Measurements from ENCODE around the gene SH3PXD2A. TPM values are rescaled to one million over a fixed set of nuclear protein-coding genes. Genes with fewer than 3 reads are reported as not detected.

Gene SH3PXD2A
- total and polyA plus RNA-seq, 2 experiments from 2014 or later, result 1.8 to 5.0 TPM

DNA sequence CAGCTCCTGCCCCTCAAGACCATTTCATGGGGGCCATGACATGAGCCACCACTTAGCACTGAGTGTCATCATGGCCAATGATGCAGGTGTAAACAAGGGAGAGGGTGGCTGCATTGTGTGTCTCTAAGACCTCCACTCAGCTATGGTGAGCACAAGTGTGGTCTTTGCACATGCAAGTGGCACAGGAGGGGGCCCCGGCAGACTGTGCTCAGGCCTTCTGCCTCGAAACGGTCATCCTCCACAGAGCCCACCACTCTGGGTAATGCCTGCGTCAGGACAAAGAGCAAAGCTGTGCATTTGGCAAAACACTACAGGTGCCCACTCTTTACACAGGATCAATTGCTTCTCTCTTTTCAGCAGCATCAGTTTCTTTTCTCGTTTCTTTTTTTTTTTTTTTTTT is 125.5 kb downstream of the SH3PXD2A start:
- ATAC-seq, result peak; percentile 64
- H3K27ac Mint-ChIP-seq, result no peak overlapping the region
- Histone ChIP-seq H3K4me2 (no peak overlapping the region), H3F3A (replicated peaks; ENCODE audit: low read depth) (no peaks in the 10 kb centered on the region), H4K20me1 (replicated peaks; ENCODE audit: insufficient read depth) (no peaks in the 10 kb centered on the region), H3K79me2 (replicated peaks; ENCODE audit: insufficient read depth) (no peaks in the 10 kb centered on the region), H3K36me3 (ENCODE audit: insufficient read depth) (no peaks in the 10 kb centered on the region), H3K4me3 (no peak overlapping the region), H2AFZ (no peak overlapping the region), H3K27me3 (ENCODE audit: insufficient read depth) (no peaks in the 10 kb centered on the region), H3K4me1 (ENCODE audit: insufficient read depth) (peaks cover 21% of the 10 kb centered on the region), H3K9me2 (ENCODE audit: insufficient read depth) (no peaks in the 10 kb centered on the region), H3K27ac (ENCODE audit: low read depth) (no peak overlapping the region)
- no peaks in the 10 kb centered on the region for H3K9me3 Mint-ChIP-seq
- H3K36me3 Mint-ChIP-seq (ENCODE audit: low read depth), result no peaks in the 10 kb centered on the region
- H3K4me3 Mint-ChIP-seq, result no peak overlapping the region
- peaks cover 6% of the 10 kb centered on the region for H3K27me3 Mint-ChIP-seq (ENCODE audit: insufficient read depth, low read depth, poor library complexity)
- DNase-seq (ENCODE audit: low spot score), result no peak
- peaks cover 39% of the 10 kb centered on the region for H3K4me1 Mint-ChIP-seq
- TF ChIP-seq, protein P1, sequence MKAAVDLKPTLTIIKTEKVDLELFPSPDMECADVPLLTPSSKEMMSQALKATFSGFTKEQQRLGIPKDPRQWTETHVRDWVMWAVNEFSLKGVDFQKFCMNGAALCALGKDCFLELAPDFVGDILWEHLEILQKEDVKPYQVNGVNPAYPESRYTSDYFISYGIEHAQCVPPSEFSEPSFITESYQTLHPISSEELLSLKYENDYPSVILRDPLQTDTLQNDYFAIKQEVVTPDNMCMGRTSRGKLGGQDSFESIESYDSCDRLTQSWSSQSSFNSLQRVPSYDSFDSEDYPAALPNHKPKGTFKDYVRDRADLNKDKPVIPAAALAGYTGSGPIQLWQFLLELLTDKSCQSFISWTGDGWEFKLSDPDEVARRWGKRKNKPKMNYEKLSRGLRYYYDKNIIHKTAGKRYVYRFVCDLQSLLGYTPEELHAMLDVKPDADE (IDR thresholded peaks at IDR 0.05), result no peak
- no peak for TF ChIP-seq EZH2 (IDR thresholded peaks at IDR 0.05; ENCODE audit: low read depth, unreplicated experiment)
- TF ChIP-seq STAT1 (IDR thresholded peaks at IDR 0.05; ENCODE audit: unreplicated experiment), result no peak
- TF ChIP-seq, protein P2, sequence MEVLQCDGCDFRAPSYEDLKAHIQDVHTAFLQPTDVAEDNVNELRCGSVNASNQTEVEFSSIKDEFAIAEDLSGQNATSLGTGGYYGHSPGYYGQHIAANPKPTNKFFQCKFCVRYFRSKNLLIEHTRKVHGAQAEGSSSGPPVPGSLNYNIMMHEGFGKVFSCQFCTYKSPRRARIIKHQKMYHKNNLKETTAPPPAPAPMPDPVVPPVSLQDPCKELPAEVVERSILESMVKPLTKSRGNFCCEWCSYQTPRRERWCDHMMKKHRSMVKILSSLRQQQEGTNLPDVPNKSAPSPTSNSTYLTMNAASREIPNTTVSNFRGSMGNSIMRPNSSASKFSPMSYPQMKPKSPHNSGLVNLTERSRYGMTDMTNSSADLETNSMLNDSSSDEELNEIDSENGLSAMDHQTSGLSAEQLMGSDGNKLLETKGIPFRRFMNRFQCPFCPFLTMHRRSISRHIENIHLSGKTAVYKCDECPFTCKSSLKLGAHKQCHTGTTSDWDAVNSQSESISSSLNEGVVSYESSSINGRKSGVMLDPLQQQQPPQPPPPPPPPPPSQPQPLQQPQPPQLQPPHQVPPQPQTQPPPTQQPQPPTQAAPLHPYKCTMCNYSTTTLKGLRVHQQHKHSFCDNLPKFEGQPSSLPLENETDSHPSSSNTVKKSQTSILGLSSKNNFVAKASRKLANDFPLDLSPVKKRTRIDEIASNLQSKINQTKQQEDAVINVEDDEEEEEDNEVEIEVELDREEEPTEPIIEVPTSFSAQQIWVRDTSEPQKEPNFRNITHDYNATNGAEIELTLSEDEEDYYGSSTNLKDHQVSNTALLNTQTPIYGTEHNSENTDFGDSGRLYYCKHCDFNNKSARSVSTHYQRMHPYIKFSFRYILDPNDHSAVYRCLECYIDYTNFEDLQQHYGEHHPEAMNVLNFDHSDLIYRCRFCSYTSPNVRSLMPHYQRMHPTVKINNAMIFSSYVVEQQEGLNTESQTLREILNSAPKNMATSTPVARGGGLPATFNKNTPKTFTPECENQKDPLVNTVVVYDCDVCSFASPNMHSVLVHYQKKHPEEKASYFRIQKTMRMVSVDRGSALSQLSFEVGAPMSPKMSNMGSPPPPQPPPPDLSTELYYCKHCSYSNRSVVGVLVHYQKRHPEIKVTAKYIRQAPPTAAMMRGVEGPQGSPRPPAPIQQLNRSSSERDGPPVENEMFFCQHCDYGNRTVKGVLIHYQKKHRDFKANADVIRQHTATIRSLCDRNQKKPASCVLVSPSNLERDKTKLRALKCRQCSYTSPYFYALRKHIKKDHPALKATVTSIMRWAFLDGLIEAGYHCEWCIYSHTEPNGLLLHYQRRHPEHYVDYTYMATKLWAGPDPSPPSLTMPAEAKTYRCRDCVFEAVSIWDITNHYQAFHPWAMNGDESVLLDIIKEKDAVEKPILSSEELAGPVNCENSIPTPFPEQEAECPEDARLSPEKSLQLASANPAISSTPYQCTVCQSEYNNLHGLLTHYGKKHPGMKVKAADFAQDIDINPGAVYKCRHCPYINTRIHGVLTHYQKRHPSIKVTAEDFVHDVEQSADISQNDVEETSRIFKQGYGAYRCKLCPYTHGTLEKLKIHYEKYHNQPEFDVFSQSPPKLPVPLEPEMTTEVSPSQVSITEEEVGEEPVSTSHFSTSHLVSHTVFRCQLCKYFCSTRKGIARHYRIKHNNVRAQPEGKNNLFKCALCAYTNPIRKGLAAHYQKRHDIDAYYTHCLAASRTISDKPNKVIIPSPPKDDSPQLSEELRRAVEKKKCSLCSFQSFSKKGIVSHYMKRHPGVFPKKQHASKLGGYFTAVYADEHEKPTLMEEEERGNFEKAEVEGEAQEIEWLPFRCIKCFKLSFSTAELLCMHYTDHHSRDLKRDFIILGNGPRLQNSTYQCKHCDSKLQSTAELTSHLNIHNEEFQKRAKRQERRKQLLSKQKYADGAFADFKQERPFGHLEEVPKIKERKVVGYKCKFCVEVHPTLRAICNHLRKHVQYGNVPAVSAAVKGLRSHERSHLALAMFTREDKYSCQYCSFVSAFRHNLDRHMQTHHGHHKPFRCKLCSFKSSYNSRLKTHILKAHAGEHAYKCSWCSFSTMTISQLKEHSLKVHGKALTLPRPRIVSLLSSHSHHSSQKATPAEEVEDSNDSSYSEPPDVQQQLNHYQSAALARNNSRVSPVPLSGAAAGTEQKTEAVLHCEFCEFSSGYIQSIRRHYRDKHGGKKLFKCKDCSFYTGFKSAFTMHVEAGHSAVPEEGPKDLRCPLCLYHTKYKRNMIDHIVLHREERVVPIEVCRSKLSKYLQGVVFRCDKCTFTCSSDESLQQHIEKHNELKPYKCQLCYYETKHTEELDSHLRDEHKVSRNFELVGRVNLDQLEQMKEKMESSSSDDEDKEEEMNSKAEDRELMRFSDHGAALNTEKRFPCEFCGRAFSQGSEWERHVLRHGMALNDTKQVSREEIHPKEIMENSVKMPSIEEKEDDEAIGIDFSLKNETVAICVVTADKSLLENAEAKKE (CRISPR knock-in tag; IDR thresholded peaks at IDR 0.05), result no peak
- TF ChIP-seq, protein P3, sequence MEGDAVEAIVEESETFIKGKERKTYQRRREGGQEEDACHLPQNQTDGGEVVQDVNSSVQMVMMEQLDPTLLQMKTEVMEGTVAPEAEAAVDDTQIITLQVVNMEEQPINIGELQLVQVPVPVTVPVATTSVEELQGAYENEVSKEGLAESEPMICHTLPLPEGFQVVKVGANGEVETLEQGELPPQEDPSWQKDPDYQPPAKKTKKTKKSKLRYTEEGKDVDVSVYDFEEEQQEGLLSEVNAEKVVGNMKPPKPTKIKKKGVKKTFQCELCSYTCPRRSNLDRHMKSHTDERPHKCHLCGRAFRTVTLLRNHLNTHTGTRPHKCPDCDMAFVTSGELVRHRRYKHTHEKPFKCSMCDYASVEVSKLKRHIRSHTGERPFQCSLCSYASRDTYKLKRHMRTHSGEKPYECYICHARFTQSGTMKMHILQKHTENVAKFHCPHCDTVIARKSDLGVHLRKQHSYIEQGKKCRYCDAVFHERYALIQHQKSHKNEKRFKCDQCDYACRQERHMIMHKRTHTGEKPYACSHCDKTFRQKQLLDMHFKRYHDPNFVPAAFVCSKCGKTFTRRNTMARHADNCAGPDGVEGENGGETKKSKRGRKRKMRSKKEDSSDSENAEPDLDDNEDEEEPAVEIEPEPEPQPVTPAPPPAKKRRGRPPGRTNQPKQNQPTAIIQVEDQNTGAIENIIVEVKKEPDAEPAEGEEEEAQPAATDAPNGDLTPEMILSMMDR (conservative IDR thresholded peaks at IDR 0.05; ENCODE audit: low read depth in 2 of 2), result no peak
- no peak for TF ChIP-seq EZH2phosphoT487 (IDR thresholded peaks at IDR 0.05; ENCODE audit: unreplicated experiment)
- TF ChIP-seq, protein P4, sequence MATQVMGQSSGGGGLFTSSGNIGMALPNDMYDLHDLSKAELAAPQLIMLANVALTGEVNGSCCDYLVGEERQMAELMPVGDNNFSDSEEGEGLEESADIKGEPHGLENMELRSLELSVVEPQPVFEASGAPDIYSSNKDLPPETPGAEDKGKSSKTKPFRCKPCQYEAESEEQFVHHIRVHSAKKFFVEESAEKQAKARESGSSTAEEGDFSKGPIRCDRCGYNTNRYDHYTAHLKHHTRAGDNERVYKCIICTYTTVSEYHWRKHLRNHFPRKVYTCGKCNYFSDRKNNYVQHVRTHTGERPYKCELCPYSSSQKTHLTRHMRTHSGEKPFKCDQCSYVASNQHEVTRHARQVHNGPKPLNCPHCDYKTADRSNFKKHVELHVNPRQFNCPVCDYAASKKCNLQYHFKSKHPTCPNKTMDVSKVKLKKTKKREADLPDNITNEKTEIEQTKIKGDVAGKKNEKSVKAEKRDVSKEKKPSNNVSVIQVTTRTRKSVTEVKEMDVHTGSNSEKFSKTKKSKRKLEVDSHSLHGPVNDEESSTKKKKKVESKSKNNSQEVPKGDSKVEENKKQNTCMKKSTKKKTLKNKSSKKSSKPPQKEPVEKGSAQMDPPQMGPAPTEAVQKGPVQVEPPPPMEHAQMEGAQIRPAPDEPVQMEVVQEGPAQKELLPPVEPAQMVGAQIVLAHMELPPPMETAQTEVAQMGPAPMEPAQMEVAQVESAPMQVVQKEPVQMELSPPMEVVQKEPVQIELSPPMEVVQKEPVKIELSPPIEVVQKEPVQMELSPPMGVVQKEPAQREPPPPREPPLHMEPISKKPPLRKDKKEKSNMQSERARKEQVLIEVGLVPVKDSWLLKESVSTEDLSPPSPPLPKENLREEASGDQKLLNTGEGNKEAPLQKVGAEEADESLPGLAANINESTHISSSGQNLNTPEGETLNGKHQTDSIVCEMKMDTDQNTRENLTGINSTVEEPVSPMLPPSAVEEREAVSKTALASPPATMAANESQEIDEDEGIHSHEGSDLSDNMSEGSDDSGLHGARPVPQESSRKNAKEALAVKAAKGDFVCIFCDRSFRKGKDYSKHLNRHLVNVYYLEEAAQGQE (IDR thresholded peaks at IDR 0.05; ENCODE audit: unreplicated experiment), result no peak
- TF ChIP-seq CREB1 (CRISPR knock-in tag; IDR thresholded peaks at IDR 0.05; ENCODE audit: low read depth), result no peak
- no peak for TF ChIP-seq JUNB (IDR thresholded peaks at IDR 0.05; ENCODE audit: unreplicated experiment)
- no peak for TF ChIP-seq NANOG (IDR thresholded peaks at IDR 0.05; ENCODE audit: borderline replicate concordance)
- no peak for TF ChIP-seq POLR2AphosphoS5 (IDR thresholded peaks at IDR 0.05; ENCODE audit: low read depth)
- TF ChIP-seq ZNF331 (CRISPR knock-in tag; IDR thresholded peaks at IDR 0.05; ENCODE audit: low read depth), result no peak
